Measurements from ENCODE around the gene TET3. TPM values are rescaled to one million over a fixed set of nuclear protein-coding genes. Genes with fewer than 3 reads are reported as not detected.

The TET3 gene
- total and polyA plus RNA-seq, 2 of the 4 experiments (the other 2 are of a cell fraction) = 1.6 to 1.8 TPM

DNA sequence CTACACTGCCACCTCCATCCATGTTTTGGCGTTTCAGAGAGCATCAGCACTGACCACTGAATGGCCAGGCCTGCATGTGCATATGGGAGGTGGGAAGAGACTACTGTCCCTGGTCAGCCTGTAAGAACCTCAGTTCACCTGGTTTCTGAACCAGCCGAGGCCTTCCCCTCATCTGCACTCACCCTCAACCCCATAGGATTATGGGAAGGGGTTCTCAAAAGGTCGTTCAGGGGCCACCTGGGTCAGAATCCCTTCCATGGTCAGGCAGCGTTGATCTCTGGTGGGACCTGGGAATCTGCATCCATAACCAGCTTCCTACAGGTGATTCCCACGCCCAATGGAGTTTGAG lies 36.7 kb downstream of the TET3 start:
- Histone ChIP-seq H3K4me3 (ENCODE audit: insufficient read depth, low read depth, low read length) (no peak overlapping the region), H3K9me3 (ENCODE audit: control insufficient read depth, insufficient read depth, low read length) (no peaks in the 10 kb centered on the region), H2BK5ac (ENCODE audit: low read depth, low read length, poor library complexity, severe bottlenecking) (no peak overlapping the region), H2BK15ac (ENCODE audit: low read depth, low read length) (no peak overlapping the region), H3K4ac (ENCODE audit: low read depth, low read length) (no peak overlapping the region), H2AK9ac (replicated peaks; ENCODE audit: low read depth, low read length, poor library complexity) (no peak overlapping the region), H2AFZ (replicated peaks; ENCODE audit: low read length, poor library complexity) (no peak overlapping the region), H4K91ac (ENCODE audit: insufficient read depth, low read depth, low read length) (no peak overlapping the region), H3K14ac (replicated peaks; ENCODE audit: low read depth, low read length) (no peak overlapping the region), H3K56ac (ENCODE audit: extremely low read depth, insufficient read depth, low read length) (no peak overlapping the region), H2AK5ac (ENCODE audit: low read depth, low read length) (no peak overlapping the region), H3K4me2 (ENCODE audit: low read depth, low read length) (no peak overlapping the region), H4K5ac (ENCODE audit: low read depth, low read length) (no peak overlapping the region), H3K27ac (ENCODE audit: insufficient read depth, low read length) (no peak overlapping the region), H3K9me1 (ENCODE audit: insufficient read depth, low read length) (peaks cover 9% of the 10 kb centered on the region), H3K18ac (ENCODE audit: low read depth, low read length) (no peak overlapping the region), H3K79me1 (ENCODE audit: low read depth in 1 of 2, low read length in 2 of 2) (peaks cover 20 to 53% of the 10 kb centered on the region in 2 experiments), H3K36me3 (ENCODE audit: control insufficient read depth, insufficient read depth, low read length) (no peaks in the 10 kb centered on the region), H3K23ac (ENCODE audit: low read depth, low read length) (no peak overlapping the region), H2BK120ac (ENCODE audit: low read depth, low read length) (no peak overlapping the region), H2BK20ac (ENCODE audit: low read depth, low read length) (no peak overlapping the region), H3K27me3 (ENCODE audit: control insufficient read depth, insufficient read depth, low read length) (no peaks in the 10 kb centered on the region), H3K4me1 (ENCODE audit: control insufficient read depth, insufficient read depth, low read length) (peaks cover 2% of the 10 kb centered on the region; the same call in 1 of the 2 replicates), H3K9ac (ENCODE audit: low read depth, low read length) (no peak overlapping the region), H4K20me1 (ENCODE audit: insufficient read depth, low read length) (peaks cover 43% of the 10 kb centered on the region), H4K8ac (ENCODE audit: low read depth in 2 of 2, low read length in 2 of 2) (no peak overlapping the region)
- ATAC-seq (ENCODE audit: low read depth) (no peak), DNase-seq (no peak)
- intact Hi-C loops (cut with micrococcal nuclease) (no loop called here), dilution Hi-C loops (cut with HindIII; ENCODE audit: low sequenced_read_pairs, unreplicated experiment) (no loop called here), in situ Hi-C loops (cut with MboI; ENCODE audit: low sequenced_read_pairs) (no loop called here)
- TF ChIP-seq CEBPB (IDR thresholded peaks at IDR 0.05; ENCODE audit: low read depth, low read length) (no peak), FOS (IDR thresholded peaks at IDR 0.05; ENCODE audit: low read depth, low read length) (no peak), RFX5 (IDR thresholded peaks at IDR 0.05; ENCODE audit: low read depth, low read length) (no peak), MAFK (IDR thresholded peaks at IDR 0.05; ENCODE audit: low read depth, low read length) (no peak), RAD21 (IDR thresholded peaks at IDR 0.05; ENCODE audit: low read length) (no peak), MXI1 (IDR thresholded peaks at IDR 0.05; ENCODE audit: borderline replicate concordance, low read depth, low read length) (no peak), POLR2A (IDR thresholded peaks at IDR 0.05; ENCODE audit: low read depth, low read length) (no peak), BHLHE40 (IDR thresholded peaks at IDR 0.05; ENCODE audit: low read depth, low read length) (no peak), NFE2L2 (IDR thresholded peaks at IDR 0.05; ENCODE audit: low read depth, low read length) (no peak), SMC3 (IDR thresholded peaks at IDR 0.05; ENCODE audit: low read depth, low read length) (no peak), CHD1 (IDR thresholded peaks at IDR 0.05; ENCODE audit: low read depth, low read length) (no peak), RCOR1 (IDR thresholded peaks at IDR 0.05; ENCODE audit: insufficient replicate concordance, low read length) (no peak), MAZ (IDR thresholded peaks at IDR 0.05; ENCODE audit: borderline replicate concordance, low read depth, low read length) (no peak)
- TF ChIP-seq, protein P1, sequence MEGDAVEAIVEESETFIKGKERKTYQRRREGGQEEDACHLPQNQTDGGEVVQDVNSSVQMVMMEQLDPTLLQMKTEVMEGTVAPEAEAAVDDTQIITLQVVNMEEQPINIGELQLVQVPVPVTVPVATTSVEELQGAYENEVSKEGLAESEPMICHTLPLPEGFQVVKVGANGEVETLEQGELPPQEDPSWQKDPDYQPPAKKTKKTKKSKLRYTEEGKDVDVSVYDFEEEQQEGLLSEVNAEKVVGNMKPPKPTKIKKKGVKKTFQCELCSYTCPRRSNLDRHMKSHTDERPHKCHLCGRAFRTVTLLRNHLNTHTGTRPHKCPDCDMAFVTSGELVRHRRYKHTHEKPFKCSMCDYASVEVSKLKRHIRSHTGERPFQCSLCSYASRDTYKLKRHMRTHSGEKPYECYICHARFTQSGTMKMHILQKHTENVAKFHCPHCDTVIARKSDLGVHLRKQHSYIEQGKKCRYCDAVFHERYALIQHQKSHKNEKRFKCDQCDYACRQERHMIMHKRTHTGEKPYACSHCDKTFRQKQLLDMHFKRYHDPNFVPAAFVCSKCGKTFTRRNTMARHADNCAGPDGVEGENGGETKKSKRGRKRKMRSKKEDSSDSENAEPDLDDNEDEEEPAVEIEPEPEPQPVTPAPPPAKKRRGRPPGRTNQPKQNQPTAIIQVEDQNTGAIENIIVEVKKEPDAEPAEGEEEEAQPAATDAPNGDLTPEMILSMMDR (conservative IDR thresholded peaks at IDR 0.05; ENCODE audit: low read depth, low read length) = no peak
- TF ChIP-seq, protein P2, sequence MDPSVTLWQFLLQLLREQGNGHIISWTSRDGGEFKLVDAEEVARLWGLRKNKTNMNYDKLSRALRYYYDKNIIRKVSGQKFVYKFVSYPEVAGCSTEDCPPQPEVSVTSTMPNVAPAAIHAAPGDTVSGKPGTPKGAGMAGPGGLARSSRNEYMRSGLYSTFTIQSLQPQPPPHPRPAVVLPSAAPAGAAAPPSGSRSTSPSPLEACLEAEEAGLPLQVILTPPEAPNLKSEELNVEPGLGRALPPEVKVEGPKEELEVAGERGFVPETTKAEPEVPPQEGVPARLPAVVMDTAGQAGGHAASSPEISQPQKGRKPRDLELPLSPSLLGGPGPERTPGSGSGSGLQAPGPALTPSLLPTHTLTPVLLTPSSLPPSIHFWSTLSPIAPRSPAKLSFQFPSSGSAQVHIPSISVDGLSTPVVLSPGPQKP (IDR thresholded peaks at IDR 0.05; ENCODE audit: borderline replicate concordance, low read depth, low read length) = no peak
- TF ChIP-seq, protein P3, sequence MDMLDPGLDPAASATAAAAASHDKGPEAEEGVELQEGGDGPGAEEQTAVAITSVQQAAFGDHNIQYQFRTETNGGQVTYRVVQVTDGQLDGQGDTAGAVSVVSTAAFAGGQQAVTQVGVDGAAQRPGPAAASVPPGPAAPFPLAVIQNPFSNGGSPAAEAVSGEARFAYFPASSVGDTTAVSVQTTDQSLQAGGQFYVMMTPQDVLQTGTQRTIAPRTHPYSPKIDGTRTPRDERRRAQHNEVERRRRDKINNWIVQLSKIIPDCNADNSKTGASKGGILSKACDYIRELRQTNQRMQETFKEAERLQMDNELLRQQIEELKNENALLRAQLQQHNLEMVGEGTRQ (IDR thresholded peaks at IDR 0.05; ENCODE audit: low read depth, low read length) = no peak
- ChIA-PET CTCF (no interaction called here), POLR2A (ENCODE audit: unreplicated experiment) (no interaction called here)
- no TSS peak for BruUV-seq (replicated peaks)
- WGBS, 2 experiments (ENCODE audit: extremely low coverage in 2 of 2, insufficient read length in 1 of 2) = no CpG with 5 or more reads among the region's 5 CpGs
